ENCODE results near the gene SLC29A1. TPM values are rescaled to one million over a fixed set of nuclear protein-coding genes. Genes with fewer than 3 reads are reported as not detected.

Gene SLC29A1
- total and polyA plus RNA-seq, 2 donors (not counting 3 experiments of a cell fraction or from before 2014, with no cell fraction given) = 202 to 539 TPM

- no peaks in the 10 kb centered on the region for H4K20me1 ChIP-seq (replicated peaks; ENCODE audit: control insufficient read depth, extremely low read depth, insufficient read depth, low read length)
- peaks cover 31% of the 10 kb centered on the region for H3K79me2 ChIP-seq (ENCODE audit: control insufficient read depth, insufficient read depth, low read length)
- dilution Hi-C loops (cut with MboI; ENCODE audit: extremely low pct_ligation_motif_present, low sequenced_read_pairs) = no loop called here
- peak overlapping the region; percentile 25 for H3K9ac ChIP-seq (replicated peaks; ENCODE audit: extremely low read depth, insufficient read depth, low read length)
- POLR2A ChIA-PET = interaction anchor here (1.3 to 2.9 kb wide), 2 partner anchors 11 to 161 kb away, joined by 3 to 49 read pairs; partner anchors contain the start of gene HSP90AB1
- no peak for DNase-seq (ENCODE audit: low read depth, low spot score)
- intact Hi-C loops (cut with micrococcal nuclease) = loop anchor here (1.0 to 2.0 kb wide), 2 partner anchors 37 to 86 kb away; no protein-coding TSS in a partner anchor
- H3K9me3 ChIP-seq (replicated peaks; ENCODE audit: control insufficient read depth, insufficient read depth, low read length) = no peaks in the 10 kb centered on the region
- H3K4me1 ChIP-seq (ENCODE audit: control insufficient read depth, extremely low read depth, insufficient read depth, low read length) = peaks cover 21% of the 10 kb centered on the region
- peak; percentile 67 for FAIRE-seq
- H3K27me3 ChIP-seq (ENCODE audit: control insufficient read depth in 2 of 2, insufficient read depth in 2 of 2, low read length in 2 of 2) = no peaks in the 10 kb centered on the region
- peak overlapping the region; percentile 3 for H3K4me2 ChIP-seq (ENCODE audit: insufficient read depth, low read length)
- no peaks in the 10 kb centered on the region for H3K9me1 ChIP-seq (replicated peaks; ENCODE audit: control insufficient read depth, extremely low read depth, insufficient read depth, low read length)
- peak overlapping the region; percentile 41 for H2AFZ ChIP-seq (ENCODE audit: low read depth, low read length)
- H3K4me3 ChIP-seq (replicated peaks in 1 of 3; ENCODE audit: insufficient read depth in 1 of 3, low read depth in 1 of 3, low read length in 3 of 3) = peak overlapping the region in 2 of 3 experiments; percentile 21 to 89
- TF ChIP-seq MYC (IDR thresholded peaks at IDR 0.05; ENCODE audit: low read depth, low read length) (no peak), CTCF (IDR thresholded peaks at IDR 0.05; ENCODE audit: extremely low read depth in 1 of 2, insufficient read depth in 1 of 2, low read depth in 1 of 2, low read length in 2 of 2) (no peak), MAX (IDR thresholded peaks at IDR 0.05; ENCODE audit: insufficient read depth, insufficient read length) (no peak), EZH2 (IDR thresholded peaks at IDR 0.05; ENCODE audit: borderline replicate concordance, low read depth, low read length, severe bottlenecking) (no peak), POLR2A (IDR thresholded peaks at IDR 0.05; ENCODE audit: low read depth, low read length) (no peak), POLR2AphosphoS5 (IDR thresholded peaks at IDR 0.05; ENCODE audit: insufficient read depth, low read depth, low read length) (no peak), JUN (IDR thresholded peaks at IDR 0.05; ENCODE audit: borderline replicate concordance, insufficient read depth, insufficient read length, low read depth) (no peak), GATA2 (IDR thresholded peaks at IDR 0.05; ENCODE audit: insufficient read depth, insufficient read length, low read depth, low read length) (no peak), FOS (IDR thresholded peaks at IDR 0.05; ENCODE audit: borderline replicate concordance, insufficient read depth, low read length) (no peak)
- H3K36me3 ChIP-seq (ENCODE audit: control insufficient read depth in 2 of 2, extremely low read depth in 1 of 2, insufficient read depth in 2 of 2, low read length in 2 of 2) = peaks cover 18 to 43% of the 10 kb centered on the region in 2 experiments
- no peak overlapping the region for H3K27ac ChIP-seq (ENCODE audit: insufficient read depth, low read depth, low read length)
- CTCF ChIA-PET = interaction anchor here (1.7 to 3.3 kb wide), 4 partner anchors 10 to 158 kb away, joined by 6 to 38 read pairs (median 13); partner anchors contain the start of gene HSP90AB1
- no TSS peak for BruUV-seq (replicated peaks)
Measured at GRCh38 chr6:44257753-44258324, 34.4 kb downstream of the SLC29A1 start.
